HG02943 (cell line): ENCODE data around the gene DNAH6.
"Not testable (repeated sequence)": the region's sequence is repeated elsewhere in the genome, so short reads cannot be mapped to it uniquely, and the experiment has no call there.

Experiments
- ATAC-seq: cut with Tn5 transposase; IDR thresholded peaks from one replicate; pipeline ENCODE4 v1.9.1; 2021; ENCODE audit warnings: mild to moderate bottlenecking, low read depth, moderate library complexity; ENCODE audit not compliant: unreplicated experiment

DNAH6 gene

GRCh38 chr2:84498150-84498799 is 18.0 kb upstream of the DNAH6 start:
- ATAC-seq: no peak

- ATAC-seq: not testable (repeated sequence)
These were observed 5.3 kb upstream of the DNAH6 start for GRCh38 chr2:84511024-84511423.

GRCh38 chr2:84515788-84516187 is 510 bp upstream of the DNAH6 start:
- no peak for ATAC-seq

- ATAC-seq: no peak
These were observed 3.1 kb downstream of the DNAH6 start for GRCh38 chr2:84519332-84519957.

- ATAC-seq: no peak
These were observed 10.3 kb downstream of the DNAH6 start for GRCh38 chr2:84526562-84526961.

GRCh38 chr2:84527137-84528129 is 11.1 kb downstream of the DNAH6 start:
- ATAC-seq: no peak

GRCh38 chr2:84532291-84532690 is 16.0 kb downstream of the DNAH6 start:
- no peak for ATAC-seq

- no peak for ATAC-seq
These were observed 17.9 kb downstream of the DNAH6 start for GRCh38 chr2:84534225-84534624.

GRCh38 chr2:84537251-84537650 is 21.0 kb downstream of the DNAH6 start:
- no peak for ATAC-seq

- no peak for ATAC-seq
These were observed 23.4 kb downstream of the DNAH6 start for GRCh38 chr2:84539729-84540128.

- no peak for ATAC-seq
These were observed 28.7 kb downstream of the DNAH6 start for GRCh38 chr2:84545005-84545404.

GRCh38 chr2:84546551-84546950 is 30.3 kb downstream of the DNAH6 start:
- no peak for ATAC-seq

- no peak for ATAC-seq
These were observed 32.0 kb downstream of the DNAH6 start for GRCh38 chr2:84548303-84548702.

GRCh38 chr2:84550916-84551315 is 34.6 kb downstream of the DNAH6 start:
- no peak for ATAC-seq

GRCh38 chr2:84551526-84551925 is 35.2 kb downstream of the DNAH6 start:
- not testable (repeated sequence) for ATAC-seq

- ATAC-seq: no peak
These were observed 39.9 kb downstream of the DNAH6 start for GRCh38 chr2:84556190-84556589.

- no peak for ATAC-seq
These were observed 43.5 kb downstream of the DNAH6 start for GRCh38 chr2:84559838-84560237.

GRCh38 chr2:84579661-84580060 is 63.4 kb downstream of the DNAH6 start:
- no peak for ATAC-seq

- no peak for ATAC-seq
These were observed 87.6 kb downstream of the DNAH6 start for GRCh38 chr2:84603911-84604310.

- no peak for ATAC-seq
These were observed 96.8 kb downstream of the DNAH6 start for GRCh38 chr2:84613082-84613481.

- no peak for ATAC-seq
These were observed 103.6 kb downstream of the DNAH6 start for GRCh38 chr2:84619794-84620371.
